Measurements from ENCODE around the gene SCN10A. TPM values are rescaled to one million over a fixed set of nuclear protein-coding genes. Genes with fewer than 3 reads are reported as not detected.

Gene SCN10A
- total RNA-seq, 1 experiment from 2014 or later: not detected

GRCh38 chr3:38655708-38656300 lies 160.2 kb downstream of the SCN10A start:
- TF ChIP-seq, protein P1, sequence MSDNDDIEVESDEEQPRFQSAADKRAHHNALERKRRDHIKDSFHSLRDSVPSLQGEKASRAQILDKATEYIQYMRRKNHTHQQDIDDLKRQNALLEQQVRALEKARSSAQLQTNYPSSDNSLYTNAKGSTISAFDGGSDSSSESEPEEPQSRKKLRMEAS (CRISPR knock-in tag; IDR thresholded peaks at IDR 0.05): 0 out of 2 replicates have a peak, but pooled peaks have one; percentile 17
- TF ChIP-seq CTCF (IDR thresholded peaks at IDR 0.05) (0 out of 2 replicates have a peak, but pooled peaks have one; percentile 14), STAT6 (CRISPR knock-in tag; conservative IDR thresholded peaks at IDR 0.05; ENCODE audit: low read depth) (no peak)
- Mint-ChIP-seq H3K27ac (no peak overlapping the region; the same call in 1 of the 2 replicates), H3K9me3 (peaks cover 4% of the 10 kb centered on the region), H3K27me3 (ENCODE audit: low read depth) (peaks cover 18% of the 10 kb centered on the region), H3K36me3 (no peaks in the 10 kb centered on the region), H3K4me1 (peaks cover 21% of the 10 kb centered on the region), H3K4me3 (no peak overlapping the region)
- ChIA-PET CTCF (interaction anchor here (0.6 to 11.1 kb wide), 48 partner anchors 12 to 617 kb away, joined by 3 to 198 read pairs (median 4); partner anchors contain the start of genes ACAA1, DLEC1, EXOG and XYLB), POLR2A (no interaction called here)
- ATAC-seq (peak; percentile 73), DNase-seq (ENCODE audit: low spot score) (no peak)

- no peaks in the 10 kb centered on the region for H3K36me3 Mint-ChIP-seq
- no peak overlapping the region for H3K4me3 Mint-ChIP-seq
- CTCF ChIA-PET: interaction anchor here (0.6 to 11.1 kb wide), 7 partner anchors 10 to 432 kb away, joined by 3 to 198 read pairs (median 5); no protein-coding TSS in a partner anchor
- TF ChIP-seq, protein P2, sequence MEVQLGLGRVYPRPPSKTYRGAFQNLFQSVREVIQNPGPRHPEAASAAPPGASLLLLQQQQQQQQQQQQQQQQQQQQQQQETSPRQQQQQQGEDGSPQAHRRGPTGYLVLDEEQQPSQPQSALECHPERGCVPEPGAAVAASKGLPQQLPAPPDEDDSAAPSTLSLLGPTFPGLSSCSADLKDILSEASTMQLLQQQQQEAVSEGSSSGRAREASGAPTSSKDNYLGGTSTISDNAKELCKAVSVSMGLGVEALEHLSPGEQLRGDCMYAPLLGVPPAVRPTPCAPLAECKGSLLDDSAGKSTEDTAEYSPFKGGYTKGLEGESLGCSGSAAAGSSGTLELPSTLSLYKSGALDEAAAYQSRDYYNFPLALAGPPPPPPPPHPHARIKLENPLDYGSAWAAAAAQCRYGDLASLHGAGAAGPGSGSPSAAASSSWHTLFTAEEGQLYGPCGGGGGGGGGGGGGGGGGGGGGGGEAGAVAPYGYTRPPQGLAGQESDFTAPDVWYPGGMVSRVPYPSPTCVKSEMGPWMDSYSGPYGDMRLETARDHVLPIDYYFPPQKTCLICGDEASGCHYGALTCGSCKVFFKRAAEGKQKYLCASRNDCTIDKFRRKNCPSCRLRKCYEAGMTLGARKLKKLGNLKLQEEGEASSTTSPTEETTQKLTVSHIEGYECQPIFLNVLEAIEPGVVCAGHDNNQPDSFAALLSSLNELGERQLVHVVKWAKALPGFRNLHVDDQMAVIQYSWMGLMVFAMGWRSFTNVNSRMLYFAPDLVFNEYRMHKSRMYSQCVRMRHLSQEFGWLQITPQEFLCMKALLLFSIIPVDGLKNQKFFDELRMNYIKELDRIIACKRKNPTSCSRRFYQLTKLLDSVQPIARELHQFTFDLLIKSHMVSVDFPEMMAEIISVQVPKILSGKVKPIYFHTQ (CRISPR knock-in tag; IDR thresholded peaks at IDR 0.05): no peak
- peaks cover 18% of the 10 kb centered on the region for H3K27me3 Mint-ChIP-seq (ENCODE audit: low read depth)
- ATAC-seq: no peak
- DNase-seq (ENCODE audit: low spot score): no peak
- POLR2A ChIA-PET: no interaction called here
- H3K27ac Mint-ChIP-seq: no peak overlapping the region
- peaks cover 21% of the 10 kb centered on the region for H3K4me1 Mint-ChIP-seq
- peaks cover 4% of the 10 kb centered on the region; the same call in 1 of the 2 replicates for H3K9me3 Mint-ChIP-seq
Observed at GRCh38 chr3:38653685-38654537, 162.1 kb downstream of the SCN10A start.

GRCh38 chr3:38652934-38653333 lies 163.1 kb downstream of the SCN10A start:
- POLR2A ChIA-PET: no interaction called here
- ATAC-seq: no peak
- DNase-seq (ENCODE audit: low spot score): no peak
- CTCF ChIA-PET: interaction anchor here (1.4 to 11.1 kb wide), 3 partner anchors 124 to 133 kb away, joined by 3 to 198 read pairs (median 30); no protein-coding TSS in a partner anchor
- no peak overlapping the region for H3K4me3 Mint-ChIP-seq
- peaks cover 4% of the 10 kb centered on the region; the same call in 1 of the 2 replicates for H3K9me3 Mint-ChIP-seq
- peaks cover 15% of the 10 kb centered on the region for H3K27me3 Mint-ChIP-seq (ENCODE audit: low read depth)
- H3K36me3 Mint-ChIP-seq: no peaks in the 10 kb centered on the region
- H3K27ac Mint-ChIP-seq: no peak overlapping the region
- peaks cover 19% of the 10 kb centered on the region for H3K4me1 Mint-ChIP-seq
- no peak for TF ChIP-seq ATF1 (CRISPR knock-in tag; IDR thresholded peaks at IDR 0.05)
- no peak for TF ChIP-seq NR1H2 (CRISPR knock-in tag; IDR thresholded peaks at IDR 0.05)
- no peak for TF ChIP-seq ZNF219 (CRISPR knock-in tag; IDR thresholded peaks at IDR 0.05; ENCODE audit: borderline replicate concordance)
- TF ChIP-seq HMGXB4 (CRISPR knock-in tag; IDR thresholded peaks at IDR 0.05): no peak
- TF ChIP-seq CBFB (CRISPR knock-in tag; IDR thresholded peaks at IDR 0.05; ENCODE audit: low read depth): no peak
- no peak for TF ChIP-seq ZMAT4 (CRISPR knock-in tag; IDR thresholded peaks at IDR 0.05)
- no peak for TF ChIP-seq ZNF121 (CRISPR knock-in tag; IDR thresholded peaks at IDR 0.05)
- TF ChIP-seq SOX15 (CRISPR knock-in tag; IDR thresholded peaks at IDR 0.05): no peak
- TF ChIP-seq, protein P3, sequence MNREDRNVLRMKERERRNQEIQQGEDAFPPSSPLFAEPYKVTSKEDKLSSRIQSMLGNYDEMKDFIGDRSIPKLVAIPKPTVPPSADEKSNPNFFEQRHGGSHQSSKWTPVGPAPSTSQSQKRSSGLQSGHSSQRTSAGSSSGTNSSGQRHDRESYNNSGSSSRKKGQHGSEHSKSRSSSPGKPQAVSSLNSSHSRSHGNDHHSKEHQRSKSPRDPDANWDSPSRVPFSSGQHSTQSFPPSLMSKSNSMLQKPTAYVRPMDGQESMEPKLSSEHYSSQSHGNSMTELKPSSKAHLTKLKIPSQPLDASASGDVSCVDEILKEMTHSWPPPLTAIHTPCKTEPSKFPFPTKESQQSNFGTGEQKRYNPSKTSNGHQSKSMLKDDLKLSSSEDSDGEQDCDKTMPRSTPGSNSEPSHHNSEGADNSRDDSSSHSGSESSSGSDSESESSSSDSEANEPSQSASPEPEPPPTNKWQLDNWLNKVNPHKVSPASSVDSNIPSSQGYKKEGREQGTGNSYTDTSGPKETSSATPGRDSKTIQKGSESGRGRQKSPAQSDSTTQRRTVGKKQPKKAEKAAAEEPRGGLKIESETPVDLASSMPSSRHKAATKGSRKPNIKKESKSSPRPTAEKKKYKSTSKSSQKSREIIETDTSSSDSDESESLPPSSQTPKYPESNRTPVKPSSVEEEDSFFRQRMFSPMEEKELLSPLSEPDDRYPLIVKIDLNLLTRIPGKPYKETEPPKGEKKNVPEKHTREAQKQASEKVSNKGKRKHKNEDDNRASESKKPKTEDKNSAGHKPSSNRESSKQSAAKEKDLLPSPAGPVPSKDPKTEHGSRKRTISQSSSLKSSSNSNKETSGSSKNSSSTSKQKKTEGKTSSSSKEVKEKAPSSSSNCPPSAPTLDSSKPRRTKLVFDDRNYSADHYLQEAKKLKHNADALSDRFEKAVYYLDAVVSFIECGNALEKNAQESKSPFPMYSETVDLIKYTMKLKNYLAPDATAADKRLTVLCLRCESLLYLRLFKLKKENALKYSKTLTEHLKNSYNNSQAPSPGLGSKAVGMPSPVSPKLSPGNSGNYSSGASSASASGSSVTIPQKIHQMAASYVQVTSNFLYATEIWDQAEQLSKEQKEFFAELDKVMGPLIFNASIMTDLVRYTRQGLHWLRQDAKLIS (CRISPR knock-in tag; IDR thresholded peaks at IDR 0.05; ENCODE audit: borderline replicate concordance): no peak
- no peak for TF ChIP-seq ZNF396 (CRISPR knock-in tag; IDR thresholded peaks at IDR 0.05; ENCODE audit: borderline replicate concordance)
- no peak for TF ChIP-seq RORB (CRISPR knock-in tag; IDR thresholded peaks at IDR 0.05)
